Putamen (tissue), 1 donor: ENCODE measurements around the gene ANKMY1.

Experiments
- DNase-seq: peaks from one replicate; pipeline ENCODE4 v3.0.0-alpha.2; 2016; ENCODE audit warnings: low spot score

Gene ANKMY1

GRCh38 chr2:240434728-240435456 is 122.9 kb downstream of the ANKMY1 start:
- DNase-seq, result peak; percentile 89

- DNase-seq, result peak; percentile 71
These were observed 123.6 kb downstream of the ANKMY1 start for GRCh38 chr2:240433973-240434727.

- no peak for DNase-seq
These were observed 124.7 kb downstream of the ANKMY1 start for GRCh38 chr2:240432820-240433801.

DNA sequence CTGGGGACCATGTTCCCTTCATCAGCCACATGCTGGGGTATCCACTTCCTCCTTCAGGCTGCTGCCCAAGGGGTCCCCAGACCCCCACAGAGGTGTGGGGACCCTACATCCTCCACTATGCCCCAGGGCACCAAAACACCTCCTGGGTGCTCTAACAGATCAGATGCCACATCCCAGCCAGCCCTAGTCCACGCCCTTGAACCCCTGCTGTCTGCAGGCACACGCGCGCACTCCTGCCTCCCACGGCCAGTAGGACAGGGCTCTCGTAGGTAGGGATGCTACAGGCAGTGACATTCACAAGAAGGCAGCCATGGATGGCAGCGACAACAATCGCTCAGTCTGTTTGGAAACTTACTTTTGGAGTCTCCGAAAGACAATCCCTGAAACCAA is 125.4 kb downstream of the ANKMY1 start:
- no peak for DNase-seq

DNA sequence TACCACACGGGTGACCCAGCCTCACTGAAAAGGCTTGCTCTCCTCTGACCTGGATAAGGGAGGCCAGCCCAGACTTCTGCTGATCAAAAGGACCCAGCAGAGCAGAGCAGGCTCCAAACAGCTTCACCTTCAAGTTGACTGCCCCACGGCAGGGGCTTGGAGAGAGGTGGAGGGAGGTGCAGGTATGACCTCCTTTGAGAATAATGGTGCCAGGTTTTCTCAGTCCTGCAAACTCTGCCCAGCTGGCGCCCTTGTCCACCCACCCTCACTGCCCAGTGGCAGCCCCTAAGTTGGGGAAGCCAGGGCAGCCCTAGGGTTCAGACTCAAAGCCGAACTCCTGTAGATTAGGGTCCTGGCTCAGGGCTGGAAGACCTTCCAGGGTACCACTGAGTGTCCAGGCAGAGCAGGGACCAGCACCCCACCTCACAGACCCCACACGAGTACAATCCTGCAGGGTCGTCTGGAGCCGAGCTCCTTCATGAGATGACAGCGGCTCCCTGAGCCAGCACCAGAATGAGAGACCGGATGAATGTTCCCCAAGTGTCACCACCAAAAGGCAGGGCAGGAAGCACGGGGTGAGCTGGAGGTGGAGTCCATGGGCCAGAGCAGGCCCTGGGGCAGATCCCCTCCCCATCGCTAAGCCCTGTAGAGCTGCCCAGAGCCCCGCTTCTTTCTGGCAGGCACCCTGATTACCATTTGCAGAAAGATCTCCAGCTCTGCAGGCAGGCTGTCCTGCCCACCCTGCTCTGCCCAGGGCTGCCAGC is 125.9 kb downstream of the ANKMY1 start:
- no peak for DNase-seq

- no peak for DNase-seq
These were observed 126.5 kb downstream of the ANKMY1 start for GRCh38 chr2:240431271-240431660.

- DNase-seq, result no peak
These were observed 127.2 kb downstream of the ANKMY1 start for GRCh38 chr2:240430595-240430994.

DNA sequence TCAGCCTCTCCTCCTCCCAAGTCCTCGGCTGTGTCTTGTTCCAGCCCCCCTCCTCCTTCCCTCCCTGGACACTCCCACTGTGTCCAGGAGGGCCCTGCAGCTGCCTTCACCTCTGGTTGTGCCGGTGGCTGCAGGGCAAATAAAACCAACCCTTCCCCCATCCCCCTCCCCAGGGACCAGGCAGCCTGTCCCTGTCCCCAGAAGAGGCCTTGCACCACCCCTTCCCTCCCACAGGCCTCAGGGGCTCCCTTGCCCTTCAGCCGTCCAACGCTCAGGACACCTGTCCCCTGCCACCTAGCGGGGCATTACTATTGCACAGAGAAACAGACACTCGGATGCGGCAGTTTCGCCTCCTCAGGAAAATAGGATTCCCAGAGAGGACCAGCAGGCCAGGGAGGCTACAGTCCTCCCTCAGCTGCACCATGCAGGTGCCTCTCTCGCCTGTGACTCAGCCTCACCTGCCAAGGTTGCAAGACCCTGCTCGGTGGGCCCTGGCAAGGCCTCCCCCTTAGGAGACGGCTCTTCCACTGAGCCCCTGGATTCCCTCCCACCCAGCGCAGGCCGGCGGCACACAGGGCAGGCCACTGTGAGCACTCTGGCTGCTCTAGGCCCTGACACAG is 127.8 kb downstream of the ANKMY1 start:
- DNase-seq, result no peak
